ENCODE results near the gene NBPF3. TPM values are rescaled to one million over a fixed set of nuclear protein-coding genes. Genes with fewer than 3 reads are reported as not detected.
"Not testable (repeated sequence)": the region's sequence is repeated elsewhere in the genome, so short reads cannot be mapped to it uniquely, and the experiment has no call there.

Gene NBPF3
- total RNA-seq, 2 donors from 2014 or later: 15.5 to 22.1 TPM

GRCh38 chr1:21439345-21439720 is 604 bp upstream of the NBPF3 start:
- H3K27me3 ChIP-seq (ENCODE audit: control insufficient read depth, insufficient read depth, low read length, poor library complexity, severe bottlenecking): no peaks in the 10 kb centered on the region
- no peak for TF ChIP-seq CTCF (conservative IDR thresholded peaks at IDR 0.05)
- WGBS, 2 experiments (ENCODE audit: insufficient coverage in 1 of 2, insufficient read length in 1 of 2): 0 to 62% methylated on average over 2 to 7 of the region's 7 CpGs

GRCh38 chr1:21440630-21441125 is 741 bp downstream of the NBPF3 start:
- Histone ChIP-seq H3K4me3 (ENCODE audit: low read length) (peak overlapping the region; percentile 77), H3K9ac (ENCODE audit: extremely low read depth, low read length, poor library complexity, severe bottlenecking) (peak overlapping the region; percentile 26)
- Mint-ChIP-seq H3K27me3 (ENCODE audit: insufficient read depth) (peaks cover 12% of the 10 kb centered on the region), H3K4me3 (peak overlapping the region; percentile 76), H3K27ac (peak overlapping the region; percentile 23)
- H3K36me3 Mint-ChIP-seq (ENCODE audit: low read depth); H3K27ac ChIP-seq (ENCODE audit: low read depth, low read length); H3K9me3 Mint-ChIP-seq; H3K9me3 ChIP-seq (ENCODE audit: control insufficient read depth, low read length); H3K36me3 ChIP-seq (ENCODE audit: control insufficient read depth, insufficient read depth, low read length); H3K27me3 ChIP-seq (ENCODE audit: control insufficient read depth, insufficient read depth, low read length, poor library complexity, severe bottlenecking); H3K4me1 Mint-ChIP-seq; H3K4me1 ChIP-seq (ENCODE audit: control insufficient read depth, insufficient read depth, low read length); DNase-seq: not testable (repeated sequence)
- 11 to 12% methylated on average over 18 to 21 of the region's 21 CpGs for WGBS, 2 experiments (ENCODE audit: insufficient coverage in 1 of 2, insufficient read length in 1 of 2)

More at GRCh38 chr1:21439345-21439720, 604 bp upstream of the NBPF3 start:
- Histone ChIP-seq H3K9me3 (ENCODE audit: control insufficient read depth, low read length) (no peaks in the 10 kb centered on the region), H3K4me3 (ENCODE audit: low read length) (peak overlapping the region; percentile 77), H3K27ac (ENCODE audit: low read depth, low read length) (no peak overlapping the region), H3K4me1 (ENCODE audit: control insufficient read depth, insufficient read depth, low read length) (no peaks in the 10 kb centered on the region), H3K9ac (ENCODE audit: extremely low read depth, low read length, poor library complexity, severe bottlenecking) (peak overlapping the region; percentile 57), H3K36me3 (ENCODE audit: control insufficient read depth, insufficient read depth, low read length) (no peaks in the 10 kb centered on the region)
- H3K27me3 Mint-ChIP-seq (ENCODE audit: insufficient read depth): peaks cover 20% of the 10 kb centered on the region
- H3K9me3 Mint-ChIP-seq: no peaks in the 10 kb centered on the region
- DNase-seq: no peak
- H3K4me1 Mint-ChIP-seq: peaks cover 8% of the 10 kb centered on the region
- H3K4me3 Mint-ChIP-seq: peak overlapping the region; percentile 76
- H3K27ac Mint-ChIP-seq: peak overlapping the region; percentile 93
- H3K36me3 Mint-ChIP-seq (ENCODE audit: low read depth): no peaks in the 10 kb centered on the region

- 96% methylated on average over 2 of the region's 2 CpGs; no CpG with 5 or more reads in 1 of the 2 experiments for WGBS, 2 experiments (ENCODE audit: insufficient coverage in 1 of 2, insufficient read length in 1 of 2)
- not testable (repeated sequence) for H3K27me3 Mint-ChIP-seq (ENCODE audit: insufficient read depth); H3K4me3 Mint-ChIP-seq
Measured at GRCh38 chr1:21446647-21447046, 6.7 kb downstream of the NBPF3 start.

GRCh38 chr1:21447311-21447710 is 7.4 kb downstream of the NBPF3 start:
- WGBS, 2 experiments (ENCODE audit: insufficient coverage in 1 of 2, insufficient read length in 1 of 2): 99 to 100% methylated on average over 2 to 5 of the region's 5 CpGs
- no peaks in the 10 kb centered on the region for H3K9me3 ChIP-seq (ENCODE audit: control insufficient read depth, low read length)
- Mint-ChIP-seq H3K27ac (no peak overlapping the region), H3K4me3 (no peak overlapping the region), H3K4me1 (peaks cover 10% of the 10 kb centered on the region), H3K9me3 (no peaks in the 10 kb centered on the region), H3K36me3 (ENCODE audit: low read depth) (peaks cover 24% of the 10 kb centered on the region), H3K27me3 (ENCODE audit: insufficient read depth) (no peaks in the 10 kb centered on the region)
- TF ChIP-seq CTCF (conservative IDR thresholded peaks at IDR 0.05): no peak
- no peak overlapping the region for H3K27ac ChIP-seq (ENCODE audit: low read depth, low read length)
- peaks cover 23% of the 10 kb centered on the region for H3K36me3 ChIP-seq (ENCODE audit: control insufficient read depth, insufficient read depth, low read length)
- H3K4me3 ChIP-seq (ENCODE audit: low read length): no peak overlapping the region
- H3K4me1 ChIP-seq (ENCODE audit: control insufficient read depth, insufficient read depth, low read length): no peaks in the 10 kb centered on the region
- DNase-seq: no peak
- no peak overlapping the region for H3K9ac ChIP-seq (ENCODE audit: extremely low read depth, low read length, poor library complexity, severe bottlenecking)
- H3K27me3 ChIP-seq (ENCODE audit: control insufficient read depth, insufficient read depth, low read length, poor library complexity, severe bottlenecking): no peaks in the 10 kb centered on the region

More at GRCh38 chr1:21446647-21447046, 6.7 kb downstream of the NBPF3 start:
- H3K9me3 Mint-ChIP-seq; H3K9ac ChIP-seq (ENCODE audit: extremely low read depth, low read length, poor library complexity, severe bottlenecking); H3K27ac Mint-ChIP-seq; H3K27me3 ChIP-seq (ENCODE audit: control insufficient read depth, insufficient read depth, low read length, poor library complexity, severe bottlenecking); DNase-seq; H3K4me3 ChIP-seq (ENCODE audit: low read length); H3K4me1 ChIP-seq (ENCODE audit: control insufficient read depth, insufficient read depth, low read length); H3K9me3 ChIP-seq (ENCODE audit: control insufficient read depth, low read length); H3K27ac ChIP-seq (ENCODE audit: low read depth, low read length): not testable (repeated sequence)
- H3K36me3 ChIP-seq (ENCODE audit: control insufficient read depth, insufficient read depth, low read length): peaks cover 23% of the 10 kb centered on the region
- H3K36me3 Mint-ChIP-seq (ENCODE audit: low read depth): peaks cover 24% of the 10 kb centered on the region
- peaks cover 10% of the 10 kb centered on the region for H3K4me1 Mint-ChIP-seq
